Thymus (tissue), 11 donors: Measurements from ENCODE around the gene SLC2A10. TPM values are rescaled to one million over a fixed set of nuclear protein-coding genes. Genes with fewer than 3 reads are reported as not detected.
A peak's percentile ranks its signal among the peaks of the same experiment; 100 is the strongest.

Experiments used
- DNase-seq, 9 donors: peaks; one replicate each; pipeline ENCODE4 v3.0.0-alpha.2; 2013; ENCODE audit warnings: low spot score in 9 of 9, low read depth in 6 of 9, missing footprints in 1 of 9
- H3K27ac ChIP-seq, 2 donors: one replicate each; pipeline ENCODE4 v1.5.1; 2013; ENCODE audit warnings: control low read depth in 1 of 2, low read depth in 1 of 2, low read length in 1 of 2, mild to moderate bottlenecking in 1 of 2, moderate library complexity in 1 of 2
- H3K27me3 ChIP-seq, 2 donors: one replicate each; pipeline ENCODE4 v1.5.1; 2013; ENCODE audit warnings: low read length in 1 of 2; ENCODE audit not compliant: control insufficient read depth in 2 of 2, insufficient read depth in 1 of 2
- H3K36me3 ChIP-seq, 2 donors: one replicate each; pipeline ENCODE4 v1.5.1; 2013; ENCODE audit warnings: low read length in 1 of 2, mild to moderate bottlenecking in 1 of 2, moderate library complexity in 1 of 2; ENCODE audit not compliant: control insufficient read depth in 2 of 2, insufficient read depth in 2 of 2
- H3K4me1 ChIP-seq, 2 donors: one replicate each; pipeline ENCODE4 v1.5.1; 2013; ENCODE audit warnings: low read length in 2 of 2; ENCODE audit not compliant: control insufficient read depth in 2 of 2, insufficient read depth in 2 of 2
- H3K4me3 ChIP-seq, 2 donors: one replicate each; pipeline ENCODE4 v1.5.1; 2013; ENCODE audit warnings: low read length in 2 of 2, control low read depth in 1 of 2, mild to moderate bottlenecking in 1 of 2
- H3K9me3 ChIP-seq, 2 donors: one replicate each; pipeline ENCODE4 v1.5.1; 2013; ENCODE audit warnings: low read length in 1 of 2, mild to moderate bottlenecking in 1 of 2; ENCODE audit not compliant: control insufficient read depth in 2 of 2, insufficient read depth in 1 of 2
- WGBS: extraction: QIAGEN DNeasy Blood & Tissue Kit; methylation state at CpG from one replicate; pipeline ENCODE4 v1.1.7; 2013; 5-methylcytosine and 5-hydroxymethylcytosine counted together
- polyA plus RNA-seq: library from polyadenylated mRNA; stranded (reverse); fragments of 200-250 nt; gene quantifications from one replicate; pipeline ENCODE4 v1.2.3, GENCODE V29; 2013
- total RNA-seq: library from RNA; stranded (reverse); fragments of 120-200 nt; gene quantifications from one replicate; pipeline ENCODE4 v1.2.4, GENCODE V29; 2013
- donor health status: healthy.

The SLC2A10 gene
- total and polyA plus RNA-seq, 2 donors = 2.0 to 4.8 TPM

GRCh38 chr20:46755483-46756413, 46.3 kb downstream of the SLC2A10 start:
- no peak overlapping the region for H3K27ac ChIP-seq
- H3K4me3 ChIP-seq = no peak overlapping the region
- H3K4me1 ChIP-seq = peaks cover 3% of the 10 kb centered on the region in 2 donors
- no peaks in the 10 kb centered on the region for H3K27me3 ChIP-seq
- 96% methylated on average over 11 of the region's 11 CpGs for WGBS
- DNase-seq = no peak
- H3K36me3 ChIP-seq = no peaks in the 10 kb centered on the region
- H3K9me3 ChIP-seq = no peaks in the 10 kb centered on the region

GRCh38 chr20:46756419-46756818, 47.0 kb downstream of the SLC2A10 start:
- Histone ChIP-seq H3K27ac (no peak overlapping the region), H3K27me3 (no peaks in the 10 kb centered on the region), H3K9me3 (no peaks in the 10 kb centered on the region), H3K36me3 (no peaks in the 10 kb centered on the region), H3K4me3 (no peak overlapping the region), H3K4me1 (peaks cover 3% of the 10 kb centered on the region in 2 donors)
- 98% methylated on average over 3 of the region's 3 CpGs for WGBS
- DNase-seq = no peak

- DNase-seq = no peak
- Histone ChIP-seq H3K4me3 (no peak overlapping the region), H3K27ac (no peak overlapping the region), H3K9me3 (no peaks in the 10 kb centered on the region), H3K4me1 (peaks cover 3% of the 10 kb centered on the region in 2 donors), H3K27me3 (no peaks in the 10 kb centered on the region), H3K36me3 (no peaks in the 10 kb centered on the region)
- 88% methylated on average over 9 of the region's 9 CpGs for WGBS
Observed at GRCh38 chr20:46757135-46757534, 47.7 kb downstream of the SLC2A10 start.

- no peak overlapping the region for H3K4me3 ChIP-seq
- H3K36me3 ChIP-seq = no peaks in the 10 kb centered on the region
- peak; percentile 11 to 77 (median 46) for DNase-seq
- H3K27me3 ChIP-seq = no peaks in the 10 kb centered on the region
- H3K27ac ChIP-seq = no peak overlapping the region
- no peaks in the 10 kb centered on the region for H3K9me3 ChIP-seq
- H3K4me1 ChIP-seq = peaks cover 3% of the 10 kb centered on the region in 2 donors
- WGBS = 46% methylated on average over 17 of the region's 17 CpGs
Observed at GRCh38 chr20:46757754-46758678, 48.6 kb downstream of the SLC2A10 start.

GRCh38 chr20:46758929-46759669, 49.6 kb downstream of the SLC2A10 start:
- H3K36me3 ChIP-seq = no peaks in the 10 kb centered on the region
- no peak overlapping the region for H3K27ac ChIP-seq
- peaks cover 3% of the 10 kb centered on the region in 2 donors for H3K4me1 ChIP-seq
- no peaks in the 10 kb centered on the region for H3K27me3 ChIP-seq
- no peak overlapping the region for H3K4me3 ChIP-seq
- H3K9me3 ChIP-seq = no peaks in the 10 kb centered on the region
- no peak for DNase-seq
- 90% methylated on average over 6 of the region's 6 CpGs for WGBS

- 90% methylated on average over 9 of the region's 9 CpGs for WGBS
- DNase-seq = no peak
- no peak overlapping the region for H3K4me3 ChIP-seq
- H3K36me3 ChIP-seq = no peaks in the 10 kb centered on the region
- peaks cover 3% of the 10 kb centered on the region in 2 donors for H3K4me1 ChIP-seq
- no peaks in the 10 kb centered on the region for H3K27me3 ChIP-seq
- H3K27ac ChIP-seq = no peak overlapping the region
- no peaks in the 10 kb centered on the region for H3K9me3 ChIP-seq
Observed at GRCh38 chr20:46761566-46761965, 52.1 kb downstream of the SLC2A10 start.

- H3K27me3 ChIP-seq = no peaks in the 10 kb centered on the region
- WGBS = 97% methylated on average over 4 of the region's 4 CpGs
- H3K36me3 ChIP-seq = no peaks in the 10 kb centered on the region
- H3K4me1 ChIP-seq = no peaks in the 10 kb centered on the region
- H3K27ac ChIP-seq = no peak overlapping the region
- H3K4me3 ChIP-seq = no peak overlapping the region
- no peaks in the 10 kb centered on the region for H3K9me3 ChIP-seq
- DNase-seq = no peak
Observed at GRCh38 chr20:46764068-46764467, 54.6 kb downstream of the SLC2A10 start.

- no peaks in the 10 kb centered on the region for H3K36me3 ChIP-seq
- no peaks in the 10 kb centered on the region for H3K4me1 ChIP-seq
- no peaks in the 10 kb centered on the region for H3K27me3 ChIP-seq
- 88% methylated on average over 13 of the region's 13 CpGs for WGBS
- no peaks in the 10 kb centered on the region for H3K9me3 ChIP-seq
- H3K27ac ChIP-seq = no peak overlapping the region
- no peak for DNase-seq
- H3K4me3 ChIP-seq = no peak overlapping the region
Observed at GRCh38 chr20:46765506-46766120, 56.2 kb downstream of the SLC2A10 start.
